ENCODE measurements around the gene UQCC2.

The UQCC2 gene

GRCh38 chr6:33705268-33705885 lies 6.1 kb downstream of the UQCC2 start:
- no peak for DNase-seq

DNA sequence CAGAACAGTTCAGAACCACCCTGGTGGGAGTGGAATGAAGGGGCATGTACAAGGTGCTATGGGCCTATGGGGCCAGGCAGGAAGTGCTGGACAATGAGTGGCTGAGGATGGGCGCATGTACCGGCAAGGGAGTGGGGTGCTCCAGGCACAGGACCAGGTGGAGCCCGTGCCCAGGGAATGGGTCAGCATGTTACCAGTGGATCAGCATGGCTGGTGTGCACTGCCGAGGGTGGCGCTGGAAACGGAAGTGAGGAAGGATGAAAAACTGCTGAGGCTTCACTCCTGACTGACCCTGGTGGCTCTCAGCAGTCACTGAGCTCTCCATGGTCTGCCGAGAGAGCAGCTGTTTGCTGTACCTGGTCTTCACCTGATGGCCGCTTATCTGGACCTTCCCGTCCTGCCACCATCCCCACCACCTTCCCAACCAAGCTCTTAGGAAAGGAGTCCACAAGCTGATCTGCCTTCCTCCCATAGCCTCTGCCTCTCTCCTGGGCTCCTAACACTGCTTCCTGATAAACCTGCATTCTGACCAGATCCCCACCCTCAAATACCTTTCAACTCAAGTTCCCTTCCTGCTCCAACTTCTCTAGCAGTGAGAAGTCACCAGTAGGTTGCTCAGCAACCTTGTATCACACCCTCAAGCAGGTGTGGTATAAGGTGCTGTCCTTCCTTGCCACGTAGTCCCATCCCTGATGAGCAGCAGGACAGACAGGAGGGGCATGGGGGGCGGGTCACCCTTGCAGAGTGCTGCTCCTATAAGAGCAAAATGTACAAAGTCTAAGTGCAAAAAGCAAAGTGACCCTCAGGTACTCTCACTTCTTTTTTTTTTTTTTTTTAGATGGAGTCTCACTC lies 7.1 kb downstream of the UQCC2 start:
- no peak for DNase-seq

- DNase-seq = peak in 1 of 5 donors; percentile 68
These were observed 9.0 kb downstream of the UQCC2 start for GRCh38 chr6:33702345-33702977.

- DNase-seq = peak; percentile 43 to 77 (median 66)
These were observed 11.0 kb downstream of the UQCC2 start for GRCh38 chr6:33700391-33701050.

- DNase-seq = no peak
These were observed 11.8 kb downstream of the UQCC2 start for GRCh38 chr6:33699739-33700138.

DNA sequence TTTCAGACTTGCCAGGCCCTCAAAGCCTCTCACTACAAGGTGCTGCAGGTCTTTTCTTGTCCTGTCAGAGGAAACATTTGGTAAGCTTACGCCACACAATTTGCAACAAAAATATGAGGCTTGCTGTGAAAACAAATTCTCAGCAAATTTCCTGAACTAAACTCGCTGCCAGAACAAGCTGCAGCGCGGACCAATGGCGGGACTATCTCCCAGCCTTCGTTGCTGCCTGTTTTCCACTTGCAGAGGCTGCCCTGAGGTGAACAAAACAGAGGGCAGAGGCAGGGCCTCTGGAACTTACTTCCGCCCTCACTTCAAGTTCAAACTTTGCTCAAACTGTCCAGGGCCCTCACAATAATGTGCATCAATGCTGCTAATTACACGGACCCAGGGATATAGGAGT lies 12.4 kb downstream of the UQCC2 start:
- DNase-seq = no peak

- DNase-seq = no peak
These were observed 13.0 kb downstream of the UQCC2 start for GRCh38 chr6:33698494-33698893.

DNA sequence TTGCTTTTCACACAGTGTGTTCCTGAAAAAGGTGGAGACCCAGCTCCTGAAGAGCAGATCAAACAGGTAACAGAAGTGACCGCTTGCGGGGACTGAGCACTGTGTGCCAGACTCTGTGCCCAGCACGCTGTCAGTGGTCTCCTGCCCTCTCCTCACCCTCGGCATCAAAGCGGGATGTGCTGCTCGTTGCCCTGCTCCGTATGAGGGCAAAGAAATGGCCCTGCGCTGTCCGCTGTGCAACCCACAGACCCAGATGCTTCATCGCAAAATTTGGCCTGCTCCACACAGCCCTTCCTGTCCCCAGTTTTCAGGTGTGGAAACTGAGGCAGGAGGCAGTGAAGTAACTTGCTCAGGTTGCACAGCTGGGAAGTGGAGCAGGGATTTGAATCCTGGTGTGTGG lies 13.7 kb downstream of the UQCC2 start:
- DNase-seq = no peak

DNA sequence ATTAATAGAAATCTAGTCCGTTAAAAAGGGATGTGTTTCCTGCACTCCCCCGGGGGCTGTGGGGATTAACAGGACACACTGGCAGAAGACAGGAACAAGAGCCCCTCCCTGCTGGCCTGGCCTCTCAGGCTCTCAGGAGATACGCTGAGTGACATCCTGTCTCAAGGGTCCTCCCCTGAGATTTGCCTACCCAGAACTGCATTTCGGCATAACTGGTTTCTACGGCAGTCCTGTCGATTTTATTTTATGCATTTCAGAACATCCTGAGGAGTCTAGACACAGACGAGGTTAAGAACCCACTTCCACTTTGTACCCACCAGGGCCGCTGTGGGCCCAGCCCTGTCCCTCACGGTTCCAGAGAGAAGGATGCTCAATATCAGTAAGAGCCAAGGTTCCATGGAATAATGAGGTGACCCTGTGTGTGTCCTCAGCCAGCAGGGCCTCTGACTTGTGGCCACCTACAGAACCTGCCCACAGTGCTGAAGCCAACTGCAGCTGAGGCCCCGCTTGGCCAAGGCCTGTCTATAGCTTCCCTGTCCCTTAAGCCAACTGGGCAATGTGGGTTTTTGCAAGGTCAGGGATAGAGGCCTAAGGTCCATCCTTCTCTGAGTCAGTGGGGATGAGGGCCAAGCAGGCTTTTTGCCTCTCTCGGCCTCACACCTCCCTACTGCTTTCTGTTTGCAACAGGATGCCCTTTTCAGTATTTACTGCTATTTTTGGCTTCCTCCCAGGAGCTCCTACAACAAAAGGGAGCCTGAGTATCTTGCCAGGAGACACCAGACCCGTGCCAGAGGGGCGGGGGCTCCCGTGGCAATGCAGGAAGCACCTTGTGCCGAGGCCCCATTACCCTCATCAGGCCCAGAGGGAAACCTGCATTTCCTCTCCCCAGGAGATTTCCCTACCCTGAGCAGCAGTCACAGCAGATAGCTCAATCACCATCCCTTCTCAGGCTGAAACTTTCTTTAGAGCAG lies 14.7 kb downstream of the UQCC2 start:
- peak in 2 of 5 donors; percentile 23 to 60 for DNase-seq

GRCh38 chr6:33696076-33696475 lies 15.4 kb downstream of the UQCC2 start:
- no peak for DNase-seq

GRCh38 chr6:33695451-33695887 lies 16.0 kb downstream of the UQCC2 start:
- DNase-seq = no peak

GRCh38 chr6:33694977-33695376 lies 16.5 kb downstream of the UQCC2 start:
- no peak for DNase-seq

GRCh38 chr6:33694401-33694931 lies 17.0 kb downstream of the UQCC2 start:
- DNase-seq = peak; percentile 39 to 74 (median 55)

DNA sequence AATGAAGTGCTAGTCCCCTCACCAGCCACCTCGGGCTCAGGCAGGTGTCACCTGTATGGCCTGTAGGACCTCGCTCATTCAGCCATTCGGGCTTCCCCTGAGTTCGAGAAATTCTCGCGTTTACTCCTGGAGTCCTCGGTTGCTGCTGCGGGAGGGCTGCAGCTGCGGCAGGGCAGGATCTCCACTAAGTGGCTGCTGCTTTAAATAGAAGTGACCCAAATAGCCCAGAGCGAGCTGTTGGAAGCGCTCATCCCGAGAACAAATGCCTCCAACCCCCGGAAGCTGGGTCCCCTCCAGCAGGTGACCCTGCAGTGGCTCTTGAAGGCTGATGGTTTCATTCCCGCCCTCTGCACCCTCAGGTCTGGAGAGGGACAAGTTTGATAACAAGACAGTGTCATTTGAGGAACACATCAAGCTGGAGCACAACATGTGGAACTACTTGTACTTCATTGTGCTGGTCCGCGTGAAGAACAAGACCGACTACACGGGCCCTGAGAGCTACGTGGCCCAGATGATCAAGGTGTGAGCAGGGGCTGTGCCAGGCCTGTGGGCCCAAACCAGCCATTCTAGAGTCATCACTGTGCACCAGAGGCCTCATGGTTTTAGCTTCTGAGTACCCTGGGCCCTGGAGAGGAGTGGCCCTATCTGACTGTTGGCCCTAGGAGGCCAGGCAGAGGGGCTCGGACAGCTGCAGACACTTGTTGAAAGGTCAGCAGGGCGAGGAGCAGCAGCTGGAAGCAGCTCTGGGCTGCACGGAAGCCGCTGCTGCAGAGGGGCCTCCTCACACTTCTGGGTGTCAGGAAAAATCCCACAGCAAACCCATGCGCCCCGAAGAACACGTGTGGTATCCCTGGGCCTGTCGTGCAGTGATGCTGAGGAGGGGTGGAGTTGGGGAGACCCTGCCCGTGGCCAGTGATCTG lies 18.1 kb downstream of the UQCC2 start:
- DNase-seq = no peak

GRCh38 chr6:33692760-33693158 lies 18.7 kb downstream of the UQCC2 start:
- DNase-seq = peak; percentile 34 to 84 (median 47)

GRCh38 chr6:33692078-33692759 lies 19.3 kb downstream of the UQCC2 start:
- no peak for DNase-seq

- DNase-seq = no peak
These were observed 19.9 kb downstream of the UQCC2 start for GRCh38 chr6:33691456-33692077.

- no peak for DNase-seq
These were observed 20.7 kb downstream of the UQCC2 start for GRCh38 chr6:33690766-33691165.

GRCh38 chr6:33689879-33690278 lies 21.6 kb downstream of the UQCC2 start:
- DNase-seq = no peak

- DNase-seq = no peak
These were observed 22.4 kb downstream of the UQCC2 start for GRCh38 chr6:33689148-33689494.
